Measurements from ENCODE around the gene IFT20. TPM values are rescaled to one million over a fixed set of nuclear protein-coding genes. Genes with fewer than 3 reads are reported as not detected.

The IFT20 gene
- total and polyA plus RNA-seq, 9 of the 15 experiments (the other 6 are each of a cell fraction or from before 2014, with no cell fraction given) = 11.2 to 38.6 (median 20.1) TPM

- Histone ChIP-seq H4K20me1 (replicated peaks; ENCODE audit: control insufficient read depth, insufficient read depth, low read length) (no peaks in the 10 kb centered on the region; the same call in none of the 2 replicates), H3K27me3 (ENCODE audit: control insufficient read depth in 2 of 2, insufficient read depth in 2 of 2, low read length in 2 of 2) (no peaks in the 10 kb centered on the region), H3K4me2 (ENCODE audit: insufficient read depth, low read length) (no peak overlapping the region), H3K9ac (ENCODE audit: insufficient read depth in 1 of 2, low read depth in 2 of 2, low read length in 2 of 2) (no peak overlapping the region), H3K79me2 (ENCODE audit: control insufficient read depth, insufficient read depth, low read length) (no peaks in the 10 kb centered on the region; the same call in 2 of the 3 replicates), H3K36me3 (ENCODE audit: control insufficient read depth, insufficient read depth, low read length) (peaks cover 96% of the 10 kb centered on the region), H3K27ac (ENCODE audit: extremely low read depth, low read depth, low read length) (no peak overlapping the region), H3K9me3 (replicated peaks; ENCODE audit: control insufficient read depth, insufficient read depth, low read depth, low read length) (no peaks in the 10 kb centered on the region), H3K4me3 (no peak overlapping the region), H3K9me1 (ENCODE audit: control insufficient read depth, insufficient read depth, low read length) (no peaks in the 10 kb centered on the region), H3K4me1 (replicated peaks in 1 of 2; ENCODE audit: control insufficient read depth in 2 of 2, insufficient read depth in 2 of 2, low read length in 2 of 2) (no peaks in the 10 kb centered on the region; a peak in 1 of 5 replicates), H2AFZ (ENCODE audit: low read depth, low read length) (no peak overlapping the region)
- in situ Hi-C loops (cut with MboI) (no loop called here), intact Hi-C loops (cut with micrococcal nuclease) (no loop called here)
- POLR2A ChIA-PET = interaction anchor here (0.8 to 1.8 kb wide), 3 partner anchors 9 to 14 kb away, joined by 4 to 11 read pairs (median 8); partner anchors contain the start of genes IFT20 and TNFAIP1
- WGBS (ENCODE audit: insufficient coverage, low coverage, missing lambda C conversion rate) = 99% methylated on average over 7 of the region's 7 CpGs
- DNase-seq (ENCODE audit: extremely low read depth in 1 of 4, low spot score in 3 of 4) (no peak), FAIRE-seq (no peak), ATAC-seq (no peak)
- TF ChIP-seq MNT (conservative IDR thresholded peaks at IDR 0.05) (no peak), ATF2 (CRISPR knock-in tag; IDR thresholded peaks at IDR 0.05) (no peak), CGGBP1 (CRISPR knock-in tag; IDR thresholded peaks at IDR 0.05) (no peak), ZNF584 (CRISPR knock-in tag; IDR thresholded peaks at IDR 0.05; ENCODE audit: low read depth) (no peak), PHTF2 (CRISPR knock-in tag; IDR thresholded peaks at IDR 0.05) (no peak)
- no TSS peak for BruUV-seq (replicated peaks)
- CTCF ChIA-PET (ENCODE audit: low intra/inter-chr PET ratio) = no interaction called here
These were observed 15.0 kb upstream of the IFT20 start for GRCh38 chr17:28350271-28350670.

Data from K562 (cell line).